HG03060 (cell line): ENCODE results near the gene C22orf31.

ENCODE experiments used
- ATAC-seq: cut with Tn5 transposase; IDR thresholded peaks from one replicate; pipeline ENCODE4 v1.9.1; 2021; ENCODE audit warnings: low read depth, moderate number of reproducible peaks; ENCODE audit not compliant: unreplicated experiment

Gene C22orf31

DNA sequence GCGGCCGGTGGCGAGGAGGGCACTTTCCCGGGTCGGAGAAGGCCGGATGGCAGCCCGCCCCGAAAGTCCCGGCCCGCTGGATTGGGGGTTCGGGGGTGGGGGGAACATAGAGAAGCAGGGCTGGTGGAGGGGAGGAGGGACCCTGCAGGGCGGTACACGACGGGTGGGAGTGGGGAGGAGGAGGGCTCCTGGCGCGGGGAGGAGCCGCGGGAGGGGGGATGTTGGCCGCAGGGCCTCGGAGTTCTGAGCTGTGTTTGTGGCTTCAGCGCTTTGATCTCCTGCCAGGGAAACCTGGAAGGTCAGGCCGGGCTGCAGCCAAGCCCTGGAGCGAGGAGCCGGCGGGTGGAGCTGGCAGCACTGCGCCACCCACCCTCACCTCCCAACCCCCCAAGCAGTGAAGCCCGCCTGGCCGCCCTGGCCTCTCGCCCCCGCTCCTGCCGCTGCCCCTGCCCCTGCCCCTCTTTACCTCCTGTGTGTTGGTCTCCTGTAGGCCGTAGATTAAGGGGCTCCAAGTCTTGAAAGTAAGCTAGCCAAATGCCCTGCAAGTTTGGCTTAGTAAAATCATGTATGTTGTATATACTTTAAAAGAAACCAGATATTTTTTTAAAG, 30.9 kb downstream of the C22orf31 start:
- ATAC-seq, result no peak

DNA sequence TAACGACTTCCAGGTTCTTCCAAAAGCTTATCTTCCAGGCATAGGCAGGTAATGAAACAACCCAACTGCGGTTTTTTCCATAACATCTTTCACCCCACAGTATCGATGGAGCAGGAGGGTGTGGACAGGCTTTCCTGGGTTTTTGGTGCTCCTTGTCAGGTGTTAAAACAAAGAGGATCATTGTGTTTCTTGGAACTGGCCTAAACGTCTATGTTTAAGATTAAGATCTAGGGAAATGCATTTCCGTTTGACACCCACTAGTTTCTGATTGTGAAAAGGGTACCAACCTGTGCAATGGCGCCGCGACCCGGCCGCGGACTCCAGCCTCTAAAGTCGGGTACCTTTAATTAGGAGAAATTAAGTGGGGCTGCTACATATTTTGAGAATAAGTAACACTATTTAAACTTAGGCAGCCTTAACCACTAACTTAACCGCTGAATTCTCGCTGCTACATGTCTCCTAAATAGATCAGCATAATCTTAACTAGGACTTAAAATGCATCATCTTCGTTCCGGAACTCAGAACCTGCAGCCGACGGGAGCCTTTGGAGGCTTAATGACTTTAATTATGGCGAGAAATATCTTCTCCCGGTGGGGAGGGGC, 31.5 kb downstream of the C22orf31 start:
- ATAC-seq, result no peak

DNA sequence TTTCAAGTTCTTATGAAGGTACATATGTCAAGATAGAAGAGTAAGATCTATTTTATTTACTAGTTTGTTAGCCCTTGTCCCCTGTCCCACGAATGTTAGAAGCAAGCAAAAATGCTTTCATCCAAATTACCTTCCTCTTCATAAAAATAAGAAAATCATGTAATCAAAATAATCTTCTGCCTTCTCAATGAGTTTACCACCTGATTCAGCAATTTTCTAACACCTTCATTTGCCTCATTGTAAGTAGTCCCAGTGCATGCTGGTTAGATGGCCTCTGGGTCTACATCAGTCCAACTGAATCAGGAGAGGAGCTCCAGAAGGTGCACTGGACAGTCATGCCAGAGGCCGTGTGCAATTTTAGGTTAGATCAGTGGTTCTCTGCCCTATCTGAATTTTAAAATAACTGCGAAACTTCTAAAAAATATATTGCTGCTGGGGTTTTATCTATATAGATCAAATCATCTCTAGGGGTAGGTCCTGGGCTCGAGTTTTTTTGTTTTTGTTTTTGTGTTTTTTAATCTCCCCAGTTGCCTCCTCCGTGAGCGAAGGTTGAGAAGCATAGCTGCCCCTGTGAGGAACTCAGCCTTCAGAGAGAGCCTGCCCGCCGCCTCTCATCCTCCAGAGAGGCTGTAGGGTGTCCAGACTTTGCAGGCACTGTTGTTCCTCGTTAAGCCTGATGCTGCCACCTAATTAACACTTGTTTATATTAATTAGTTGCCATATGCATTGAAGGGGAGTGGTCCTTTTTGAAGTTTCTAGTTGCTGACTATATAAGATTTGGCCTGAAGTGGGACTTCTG, 32.2 kb downstream of the C22orf31 start:
- ATAC-seq, result no peak

DNA sequence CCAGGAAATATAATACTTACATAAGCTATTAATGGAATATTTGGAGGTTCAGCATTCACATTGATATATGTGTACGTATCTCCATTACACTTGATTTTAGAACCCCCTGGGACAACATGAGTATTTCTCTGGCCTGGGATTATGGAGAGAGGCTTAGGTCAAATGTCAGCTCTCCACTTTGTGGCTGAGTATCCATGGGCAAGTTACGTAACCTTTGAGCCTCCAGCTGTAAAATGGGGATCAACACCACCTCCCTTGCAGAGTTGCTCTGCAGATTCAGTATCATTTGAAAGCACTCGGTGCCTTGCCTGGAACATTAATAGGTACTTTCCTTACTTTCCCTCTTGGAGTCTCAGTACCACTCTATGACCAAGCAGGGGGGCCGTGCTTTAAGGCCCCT, 33.2 kb downstream of the C22orf31 start:
- no peak for ATAC-seq

DNA sequence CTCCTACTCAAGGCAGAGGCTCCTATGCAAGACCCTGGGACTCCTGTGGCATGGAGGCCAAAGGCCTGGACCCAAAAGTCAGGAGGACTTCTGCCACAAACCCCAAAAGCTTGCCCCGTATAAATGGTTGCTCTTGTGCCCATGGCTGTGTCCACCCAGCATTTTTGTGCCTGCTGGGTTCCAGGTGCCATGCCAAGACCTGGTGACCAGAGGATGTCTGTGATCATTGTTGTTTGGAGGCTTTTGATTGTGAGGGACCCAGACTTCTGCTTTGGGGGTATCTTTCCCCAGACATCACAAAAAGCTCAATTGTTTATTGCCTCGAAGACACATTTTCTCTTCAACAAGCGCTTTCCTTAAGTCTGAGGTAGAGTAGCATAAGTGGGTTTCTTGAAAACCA, 35.1 kb downstream of the C22orf31 start:
- no peak for ATAC-seq

- no peak for ATAC-seq
Measured at GRCh38 chr22:29023172-29023796, 38.3 kb downstream of the C22orf31 start.

GRCh38 chr22:29022101-29022817, 39.4 kb downstream of the C22orf31 start:
- ATAC-seq, result no peak

DNA sequence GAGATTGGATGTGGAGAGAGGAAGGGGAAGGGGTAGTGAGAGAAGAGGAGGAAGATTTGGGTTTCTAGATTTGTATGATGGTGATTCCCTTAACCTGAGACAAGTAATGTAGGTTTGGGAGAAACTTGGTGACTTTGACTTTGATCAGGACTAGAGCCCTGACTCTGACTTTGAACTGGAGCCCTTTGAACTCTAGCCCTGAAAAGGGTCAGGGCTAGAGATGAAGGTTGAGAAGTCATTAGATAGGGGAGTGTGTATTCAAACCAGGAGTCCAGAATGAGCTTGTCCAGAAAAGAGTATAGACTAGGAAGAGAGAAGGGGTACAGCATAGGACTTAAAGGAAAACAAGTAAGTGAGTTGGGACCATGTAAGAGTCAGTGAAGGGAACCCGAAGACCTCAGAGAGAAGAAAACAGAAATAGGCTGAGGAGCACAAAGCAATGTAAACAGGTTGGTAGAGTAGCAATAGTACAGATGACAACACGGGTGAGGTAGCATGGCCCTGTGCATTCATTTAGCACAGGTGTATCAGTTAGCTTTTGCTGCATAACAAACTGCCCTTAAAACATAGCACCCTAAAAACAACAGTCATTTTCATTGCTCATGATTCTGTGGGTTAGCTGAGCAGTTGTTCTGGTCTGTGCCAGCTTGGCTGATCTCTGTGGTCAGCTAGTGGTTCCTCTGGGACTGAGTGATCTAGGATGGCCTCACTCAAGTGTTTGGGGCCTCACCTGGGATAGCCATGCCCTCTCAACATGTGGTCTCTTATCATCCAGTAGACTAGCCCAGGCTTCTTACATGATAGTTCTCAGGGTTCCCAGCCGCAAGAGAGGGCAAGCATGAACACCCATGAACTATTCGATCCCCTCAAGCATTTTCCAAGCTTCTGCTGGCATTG, 43.1 kb downstream of the C22orf31 start:
- ATAC-seq, result no peak

- ATAC-seq, result no peak
Measured at GRCh38 chr22:29016067-29016938, 45.3 kb downstream of the C22orf31 start.

- ATAC-seq, result no peak
Measured at GRCh38 chr22:29014773-29015172, 46.9 kb downstream of the C22orf31 start.

DNA sequence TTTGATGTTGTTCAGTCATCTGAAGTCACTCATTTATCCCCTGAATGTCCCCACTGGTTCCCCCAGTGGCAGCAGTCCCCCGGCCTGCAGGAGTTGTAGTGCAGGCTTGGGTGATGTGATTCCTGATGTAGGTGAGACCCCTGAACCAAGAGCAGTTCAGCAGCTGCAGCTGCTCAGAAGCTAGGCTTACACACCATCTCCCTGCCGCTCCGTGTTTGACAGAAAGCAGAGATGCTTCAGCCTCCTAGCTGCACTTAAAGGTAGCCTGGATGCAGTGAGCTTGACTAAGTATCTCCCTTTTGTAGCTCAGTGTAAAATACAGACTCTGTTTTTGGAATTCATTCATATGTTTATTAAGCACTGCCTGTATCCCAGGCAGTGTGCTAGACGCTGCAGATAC, 47.3 kb downstream of the C22orf31 start:
- no peak for ATAC-seq

GRCh38 chr22:29012952-29013351, 48.7 kb downstream of the C22orf31 start:
- ATAC-seq, result no peak

GRCh38 chr22:29012101-29012433, 49.6 kb downstream of the C22orf31 start:
- no peak for ATAC-seq

- ATAC-seq, result no peak
Measured at GRCh38 chr22:29011240-29012100, 50.2 kb downstream of the C22orf31 start.

GRCh38 chr22:29009148-29009547, 52.5 kb downstream of the C22orf31 start:
- ATAC-seq, result no peak
